Suprapubic skin (tissue), 4 donors: ENCODE data around the gene FRMPD2.

Experiments used
- EP300 ChIP-seq: sonication (generic); formaldehyde crosslinking; IDR thresholded peaks from one replicate; pipeline ENCODE4 v1.6.1; 2017; ENCODE audit warnings: antibody characterized with exemption
- POLR2A ChIP-seq, 2 donors: fragments of 450-650 bp; IDR thresholded peaks; one replicate each; pipeline ENCODE4 v1.6.1; 2017; ENCODE audit warnings: antibody characterized with exemption in 2 of 2, mild to moderate bottlenecking in 2 of 2, moderate library complexity in 2 of 2
- POLR2AphosphoS5 ChIP-seq, 3 donors: sonication (generic); formaldehyde crosslinking; IDR thresholded peaks; one replicate each; pipeline ENCODE4 v1.6.1; 2017; ENCODE audit warnings: antibody characterized with exemption in 3 of 3
- TF ChIP-seq, protein P1 (sequence below), 2 donors: fragments of 200-600 bp in 1 of 2; fragments of 450-650 bp in 1 of 2; sonication (generic) in 1 of 2; IDR thresholded peaks; one replicate each; pipeline ENCODE4 v1.5.1; 2016 to 2019; ENCODE audit warnings: antibody characterized with exemption in 2 of 2, mild to moderate bottlenecking in 1 of 2, moderate library complexity in 1 of 2

DNA sequence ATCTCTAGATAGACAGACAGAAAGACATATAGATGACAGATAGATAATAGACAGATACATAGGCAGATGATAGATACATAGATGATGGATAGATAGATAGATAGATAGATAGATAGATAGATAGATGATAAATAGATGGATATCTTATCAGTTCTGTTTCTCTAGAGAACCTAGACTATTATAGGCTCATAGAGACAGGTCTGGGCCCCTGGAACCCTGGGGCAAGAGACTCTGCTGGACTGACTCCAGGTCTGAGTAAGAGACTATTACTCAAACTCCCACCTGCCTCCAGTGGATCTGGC, 58.3 kb downstream of the FRMPD2 start:
- TF ChIP-seq POLR2A (IDR thresholded peaks at IDR 0.05) (no peak), POLR2AphosphoS5 (IDR thresholded peaks at IDR 0.05) (no peak), EP300 (no peak)
- TF ChIP-seq, protein P1, sequence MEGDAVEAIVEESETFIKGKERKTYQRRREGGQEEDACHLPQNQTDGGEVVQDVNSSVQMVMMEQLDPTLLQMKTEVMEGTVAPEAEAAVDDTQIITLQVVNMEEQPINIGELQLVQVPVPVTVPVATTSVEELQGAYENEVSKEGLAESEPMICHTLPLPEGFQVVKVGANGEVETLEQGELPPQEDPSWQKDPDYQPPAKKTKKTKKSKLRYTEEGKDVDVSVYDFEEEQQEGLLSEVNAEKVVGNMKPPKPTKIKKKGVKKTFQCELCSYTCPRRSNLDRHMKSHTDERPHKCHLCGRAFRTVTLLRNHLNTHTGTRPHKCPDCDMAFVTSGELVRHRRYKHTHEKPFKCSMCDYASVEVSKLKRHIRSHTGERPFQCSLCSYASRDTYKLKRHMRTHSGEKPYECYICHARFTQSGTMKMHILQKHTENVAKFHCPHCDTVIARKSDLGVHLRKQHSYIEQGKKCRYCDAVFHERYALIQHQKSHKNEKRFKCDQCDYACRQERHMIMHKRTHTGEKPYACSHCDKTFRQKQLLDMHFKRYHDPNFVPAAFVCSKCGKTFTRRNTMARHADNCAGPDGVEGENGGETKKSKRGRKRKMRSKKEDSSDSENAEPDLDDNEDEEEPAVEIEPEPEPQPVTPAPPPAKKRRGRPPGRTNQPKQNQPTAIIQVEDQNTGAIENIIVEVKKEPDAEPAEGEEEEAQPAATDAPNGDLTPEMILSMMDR (IDR thresholded peaks at IDR 0.05): no peak
